ENCODE measurements around the gene GRAMD1B.

GRCh38 chr11:123409456-123410217 lies 20.4 kb upstream of the GRAMD1B start:
- TF ChIP-seq CTCF (IDR thresholded peaks at IDR 0.05): no peak
- TF ChIP-seq EP300 (IDR thresholded peaks at IDR 0.05): no peak
- no peak for TF ChIP-seq POLR2A (IDR thresholded peaks at IDR 0.05)

Measured in tibial nerve (tissue), 4 donors.